ENCODE results near the gene TTLL13.

DNA sequence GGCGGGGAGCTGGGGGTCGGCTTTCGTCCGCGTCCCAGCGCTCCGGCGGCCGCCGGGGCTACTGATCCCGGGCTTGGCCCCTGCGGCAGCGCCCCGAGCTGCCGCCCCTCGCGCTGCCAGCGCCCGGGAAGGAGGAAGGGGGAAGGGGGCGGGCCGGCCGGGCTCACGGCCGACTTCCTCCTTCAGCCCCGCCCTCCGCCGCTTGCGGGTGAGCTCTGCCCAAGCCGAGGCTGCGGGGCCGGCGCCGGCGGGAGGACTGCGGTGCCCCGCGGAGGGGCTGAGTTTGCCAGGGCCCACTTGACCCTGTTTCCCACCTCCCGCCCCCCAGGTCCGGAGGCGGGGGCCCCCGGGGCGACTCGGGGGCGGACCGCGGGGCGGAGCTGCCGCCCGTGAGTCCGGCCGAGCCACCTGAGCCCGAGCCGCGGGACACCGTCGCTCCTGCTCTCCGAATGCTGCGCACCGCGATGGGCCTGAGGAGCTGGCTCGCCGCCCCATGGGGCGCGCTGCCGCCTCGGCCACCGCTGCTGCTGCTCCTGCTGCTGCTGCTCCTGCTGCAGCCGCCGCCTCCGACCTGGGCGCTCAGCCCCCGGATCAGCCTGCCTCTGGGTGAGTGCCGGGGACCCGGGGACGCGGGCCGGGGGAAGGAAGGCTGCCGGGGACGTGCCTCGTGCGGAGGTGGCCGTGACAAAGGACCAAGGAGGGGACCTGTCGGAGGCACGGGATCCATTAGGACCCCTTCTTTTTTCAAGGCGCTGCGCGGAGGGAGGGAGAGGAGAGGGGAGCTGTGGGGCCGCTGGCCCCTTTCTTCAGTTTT lies 48.0 kb upstream of the TTLL13 start, which contains the start of gene SEMA4B:
- no peak for TF ChIP-seq CTCF (IDR thresholded peaks at IDR 0.05)
- TF ChIP-seq EZH2phosphoT487 (IDR thresholded peaks at IDR 0.05) = no peak
- no peak for TF ChIP-seq EZH2 (IDR thresholded peaks at IDR 0.05)
